ENCODE data around the gene DSCAM. TPM values are rescaled to one million over a fixed set of nuclear protein-coding genes. Genes with fewer than 3 reads are reported as not detected.

The DSCAM gene
- total RNA-seq, 2 experiments from 2014 or later, result not detected

GRCh38 chr21:40255518-40256444 lies 591.2 kb downstream of the DSCAM start:
- no peaks in the 10 kb centered on the region for H3K27me3 ChIP-seq (ENCODE audit: control insufficient read depth in 1 of 2, insufficient read depth in 2 of 2, low read length in 2 of 2)
- ATAC-seq (ENCODE audit: poor library complexity), result no peak
- H3K36me3 ChIP-seq (ENCODE audit: insufficient read depth, low read length), result no peaks in the 10 kb centered on the region
- H3K27ac Mint-ChIP-seq, result no peak overlapping the region
- no peak overlapping the region for H3K4me3 Mint-ChIP-seq
- no peaks in the 10 kb centered on the region for H3K4me1 ChIP-seq (ENCODE audit: insufficient read depth, low read length)
- TF ChIP-seq CTCF (IDR thresholded peaks at IDR 0.05), result no peak
- CTCF ChIA-PET, result no interaction called here
- no peaks in the 10 kb centered on the region for H3K36me3 Mint-ChIP-seq (ENCODE audit: low read depth)
- H3K4me1 Mint-ChIP-seq (ENCODE audit: low read depth), result no peaks in the 10 kb centered on the region
- peaks cover 7% of the 10 kb centered on the region for H3K9me3 Mint-ChIP-seq
- DNase-seq, result no peak
- intact Hi-C loops (cut with DNase I, micrococcal nuclease), result no loop called here
- no peaks in the 10 kb centered on the region for H3K27me3 Mint-ChIP-seq
- H3K27ac ChIP-seq (ENCODE audit: low read depth in 1 of 2, low read length in 2 of 2), result no peak overlapping the region
- H3K9me3 ChIP-seq (ENCODE audit: control insufficient read depth in 1 of 2, insufficient read depth in 1 of 2, low read length in 2 of 2), result peaks cover 0 to 3% of the 10 kb centered on the region in 2 experiments
- no peak overlapping the region for H3K4me3 ChIP-seq (ENCODE audit: low read length)
- POLR2A ChIA-PET, result no interaction called here

DNA sequence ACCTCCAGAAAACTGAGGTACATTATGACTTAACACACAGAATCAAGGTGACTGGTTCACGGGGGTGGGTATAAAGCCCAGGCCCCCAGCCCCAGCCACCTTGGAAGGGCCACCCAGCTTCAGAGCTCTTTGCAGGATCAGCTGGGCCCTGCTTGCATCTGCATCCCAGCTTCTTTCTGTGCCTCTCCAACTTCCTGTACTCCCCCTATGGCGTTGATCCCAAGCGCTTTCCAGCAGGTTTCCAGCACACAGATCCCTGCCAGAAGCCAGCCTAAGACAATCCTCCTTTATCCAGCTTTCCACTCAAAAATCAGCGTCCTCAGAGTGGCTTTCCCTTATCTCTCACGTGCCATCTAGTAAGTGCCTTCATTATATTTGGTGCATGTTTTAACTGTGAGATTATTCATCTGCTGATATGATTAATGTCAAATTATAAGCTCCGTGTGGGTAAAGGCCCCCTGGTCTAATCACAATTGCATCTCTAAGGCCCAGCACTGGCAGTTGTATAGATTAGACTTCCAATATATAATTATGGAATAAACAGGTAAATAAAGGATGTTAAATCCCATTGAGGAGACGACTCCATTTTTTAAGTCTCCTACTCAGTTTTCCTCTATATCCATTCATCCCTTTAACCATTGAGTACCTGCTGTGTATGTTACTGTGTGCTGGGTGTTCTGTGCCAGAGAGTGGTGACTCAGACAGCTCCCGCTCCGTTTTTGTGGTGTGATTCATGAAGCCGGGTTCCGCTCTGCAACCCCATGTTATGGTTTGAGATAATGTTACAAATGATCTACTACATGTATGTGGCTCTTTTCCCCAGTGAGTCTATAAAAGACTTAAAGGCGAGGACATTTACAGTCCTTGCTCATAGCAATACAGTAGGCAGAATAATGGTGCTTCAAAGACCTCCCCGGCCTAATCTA lies 592.2 kb downstream of the DSCAM start:
- Mint-ChIP-seq H3K4me1 (ENCODE audit: low read depth) (no peaks in the 10 kb centered on the region), H3K9me3 (peaks cover 9% of the 10 kb centered on the region), H3K27ac (no peak overlapping the region), H3K27me3 (no peaks in the 10 kb centered on the region), H3K36me3 (ENCODE audit: low read depth) (no peaks in the 10 kb centered on the region), H3K4me3 (no peak overlapping the region)
- DNase-seq, result no peak
- H3K9me3 ChIP-seq (ENCODE audit: control insufficient read depth in 1 of 2, insufficient read depth in 1 of 2, low read length in 2 of 2), result peaks cover 0 to 8% of the 10 kb centered on the region in 2 experiments
- no peak for ATAC-seq (ENCODE audit: poor library complexity)
- intact Hi-C loops (cut with DNase I, micrococcal nuclease), result no loop called here
- no peaks in the 10 kb centered on the region for H3K36me3 ChIP-seq (ENCODE audit: insufficient read depth, low read length)
- H3K27ac ChIP-seq (ENCODE audit: low read depth in 1 of 2, low read length in 2 of 2), result no peak overlapping the region
- no peaks in the 10 kb centered on the region for H3K27me3 ChIP-seq (ENCODE audit: control insufficient read depth in 1 of 2, insufficient read depth in 2 of 2, low read length in 2 of 2)
- ChIA-PET CTCF (no interaction called here), POLR2A (no interaction called here)
- H3K4me3 ChIP-seq (ENCODE audit: low read length), result no peak overlapping the region
- H3K4me1 ChIP-seq (ENCODE audit: insufficient read depth, low read length), result no peaks in the 10 kb centered on the region
- TF ChIP-seq CTCF (IDR thresholded peaks at IDR 0.05), result no peak

DNA sequence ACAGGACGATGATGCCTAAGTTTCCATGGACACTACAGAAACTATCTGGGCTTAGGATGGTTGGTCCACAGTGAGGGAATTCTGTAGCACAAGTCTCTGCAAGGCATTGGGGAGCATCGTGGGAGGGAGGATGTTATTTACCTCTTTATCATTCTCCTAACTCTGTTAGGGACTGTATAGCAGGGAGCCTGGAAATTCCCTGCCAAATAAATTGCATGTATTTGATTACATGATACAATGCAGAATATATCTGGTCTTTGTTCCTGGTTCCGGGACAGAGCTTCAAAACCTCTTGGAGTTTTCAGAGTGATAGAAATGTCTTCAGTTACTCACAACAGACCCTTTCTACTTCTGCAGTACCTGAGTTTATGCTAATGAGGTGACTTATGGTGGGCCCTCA lies 593.8 kb downstream of the DSCAM start:
- no peaks in the 10 kb centered on the region for H3K36me3 ChIP-seq (ENCODE audit: insufficient read depth, low read length)
- intact Hi-C loops (cut with DNase I, micrococcal nuclease), result no loop called here

More for the DNA sequence above, 593.8 kb downstream of the DSCAM start:
- H3K27ac Mint-ChIP-seq, result no peak overlapping the region
- H3K4me3 ChIP-seq (ENCODE audit: low read length), result no peak overlapping the region
- no peaks in the 10 kb centered on the region for H3K4me1 ChIP-seq (ENCODE audit: insufficient read depth, low read length)
- H3K36me3 Mint-ChIP-seq (ENCODE audit: low read depth), result no peaks in the 10 kb centered on the region
- H3K4me1 Mint-ChIP-seq (ENCODE audit: low read depth), result no peaks in the 10 kb centered on the region
- H3K9me3 Mint-ChIP-seq, result peaks cover 17% of the 10 kb centered on the region
- ATAC-seq (ENCODE audit: poor library complexity) (no peak), DNase-seq (no peak)
- ChIA-PET POLR2A (no interaction called here), CTCF (no interaction called here)
- H3K9me3 ChIP-seq (ENCODE audit: control insufficient read depth in 1 of 2, insufficient read depth in 1 of 2, low read length in 2 of 2), result peaks cover 0 to 8% of the 10 kb centered on the region in 2 experiments
- no peaks in the 10 kb centered on the region for H3K27me3 Mint-ChIP-seq
- no peak overlapping the region for H3K27ac ChIP-seq (ENCODE audit: low read depth in 1 of 2, low read length in 2 of 2)
- TF ChIP-seq CTCF (IDR thresholded peaks at IDR 0.05), result no peak
- H3K27me3 ChIP-seq (ENCODE audit: control insufficient read depth in 1 of 2, insufficient read depth in 2 of 2, low read length in 2 of 2), result no peaks in the 10 kb centered on the region
- H3K4me3 Mint-ChIP-seq, result no peak overlapping the region
